HG02571 (cell line): Measurements from ENCODE around the gene GRIA3.

Source experiments
- ATAC-seq: cut with Tn5 transposase; IDR thresholded peaks from one replicate; pipeline ENCODE4 v1.9.1; 2021; ENCODE audit warnings: mild to moderate bottlenecking, moderate library complexity; ENCODE audit not compliant: unreplicated experiment

Gene GRIA3

DNA sequence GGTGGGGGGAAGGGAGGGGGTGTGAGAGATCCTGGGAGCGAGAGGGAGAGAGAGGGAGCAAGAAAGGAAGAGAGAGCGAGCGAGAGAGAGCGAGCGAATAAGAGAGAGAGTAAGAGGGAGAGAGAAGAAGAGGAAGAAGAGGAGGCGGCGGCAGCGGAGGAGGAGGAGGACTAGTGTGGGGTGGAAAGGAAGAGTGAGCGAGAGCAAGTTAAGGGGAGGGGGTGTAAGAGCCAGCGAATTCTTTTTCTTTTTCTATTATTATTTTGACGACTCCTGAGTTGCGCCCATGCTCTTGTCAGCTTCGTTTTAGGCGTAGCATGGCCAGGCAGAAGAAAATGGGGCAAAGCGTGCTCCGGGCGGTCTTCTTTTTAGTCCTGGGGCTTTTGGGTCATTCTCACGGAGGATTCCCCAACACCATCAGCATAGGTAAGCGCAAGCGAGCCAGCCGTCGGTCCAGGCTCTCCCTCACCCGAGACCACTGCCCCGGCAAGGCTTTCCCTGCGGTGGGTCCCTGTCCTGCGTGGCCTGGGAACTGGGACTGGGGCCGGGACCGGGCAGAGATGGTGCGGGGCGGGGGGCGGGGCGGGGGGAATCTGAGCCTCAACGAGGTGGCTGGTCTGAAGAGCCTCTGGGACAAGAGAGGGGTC lies at the start of gene GRIA3:
Gene GRIA3, plus strand, starts transcription at position 60 of the 647 bp plus-strand sequence. Its CDS starts 258 bp downstream, at position 318.
- ATAC-seq = no peak

DNA sequence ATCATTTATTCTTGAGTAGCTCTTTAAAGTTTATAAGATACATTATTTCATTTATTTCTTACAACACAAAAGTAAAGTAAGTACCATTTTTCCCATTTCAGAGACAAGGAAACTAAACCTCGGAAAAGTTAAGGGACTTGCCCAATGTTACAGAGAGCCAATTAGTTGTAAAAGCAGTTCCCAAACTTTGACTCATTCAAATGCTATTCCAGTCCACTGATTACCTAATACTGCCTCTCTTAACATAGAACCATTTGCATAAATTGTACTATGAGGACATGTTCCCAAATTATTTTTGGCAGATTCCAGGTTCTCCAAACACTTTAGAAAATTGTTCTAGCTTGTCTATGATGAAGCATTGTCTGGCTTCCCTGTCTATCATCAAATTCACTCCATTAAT lies 45.6 kb upstream of the GRIA3 start:
- ATAC-seq = no peak

- ATAC-seq = no peak
Observed at GRCh38 chrX:123140454-123140853, 43.6 kb upstream of the GRIA3 start.

DNA sequence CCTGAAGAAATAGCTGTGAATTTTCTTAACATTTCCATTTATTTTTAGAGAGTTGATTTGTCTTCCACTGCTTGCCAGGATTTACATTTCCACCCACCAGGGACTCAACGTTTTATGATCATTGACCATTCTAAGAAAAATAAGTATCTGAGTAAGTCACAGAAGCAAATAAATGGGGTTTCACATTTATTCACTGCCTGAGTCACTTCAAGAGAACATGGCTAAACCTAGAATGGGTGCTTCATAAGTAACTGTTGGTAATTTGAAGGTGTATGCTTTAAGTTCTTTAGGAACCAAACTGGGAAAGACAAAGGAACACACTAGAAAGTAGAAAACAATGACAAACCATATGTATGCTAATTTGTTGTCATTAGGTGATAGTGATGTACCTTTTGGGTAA lies 43.2 kb upstream of the GRIA3 start:
- no peak for ATAC-seq

- ATAC-seq = no peak
Observed at GRCh38 chrX:123153846-123154335, 30.2 kb upstream of the GRIA3 start.

DNA sequence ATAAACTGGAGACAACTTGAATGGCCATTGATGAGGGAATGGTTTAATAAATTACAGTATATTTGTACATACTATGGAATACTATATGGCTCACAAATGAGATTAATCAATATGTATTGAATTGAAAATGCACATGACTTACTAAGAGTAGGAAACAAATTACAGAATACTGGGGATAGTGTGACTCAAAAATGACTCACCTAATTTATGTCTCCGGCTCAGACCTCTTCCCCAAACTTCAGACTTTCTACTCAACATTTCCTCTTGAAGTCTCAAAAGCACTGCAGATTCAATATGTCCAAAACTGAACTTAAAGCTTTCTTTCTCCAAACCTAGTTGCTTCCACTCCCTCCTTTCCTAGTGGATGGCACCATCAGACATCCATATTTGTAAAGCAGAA lies 28.8 kb upstream of the GRIA3 start:
- no peak for ATAC-seq

- no peak for ATAC-seq
Observed at GRCh38 chrX:123157586-123157985, 26.5 kb upstream of the GRIA3 start.

GRCh38 chrX:123159403-123159802 lies 24.7 kb upstream of the GRIA3 start:
- ATAC-seq = no peak

GRCh38 chrX:123167621-123168020 lies 16.5 kb upstream of the GRIA3 start:
- ATAC-seq = no peak

GRCh38 chrX:123169247-123169901 lies 14.7 kb upstream of the GRIA3 start:
- ATAC-seq = no peak

DNA sequence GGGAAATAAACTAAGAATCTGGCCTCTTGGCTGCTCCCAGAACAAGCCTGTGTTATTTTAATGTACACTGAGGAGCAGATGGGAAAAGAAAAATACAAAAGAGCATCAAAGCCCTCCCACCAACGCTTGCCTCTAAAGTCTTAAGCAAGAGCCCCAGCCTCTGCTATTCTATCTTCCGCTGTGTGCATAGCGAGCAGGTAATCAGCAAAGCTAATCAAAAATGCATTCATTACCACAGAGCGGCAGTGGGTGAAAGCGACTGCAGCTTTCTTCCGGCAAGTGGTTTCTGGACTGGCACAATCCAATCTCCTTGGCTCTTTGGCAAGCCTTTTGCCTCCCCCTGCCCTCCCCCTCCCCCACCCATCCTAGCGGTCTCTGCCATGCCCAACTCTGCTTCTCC lies 13.5 kb upstream of the GRIA3 start:
- ATAC-seq = no peak

DNA sequence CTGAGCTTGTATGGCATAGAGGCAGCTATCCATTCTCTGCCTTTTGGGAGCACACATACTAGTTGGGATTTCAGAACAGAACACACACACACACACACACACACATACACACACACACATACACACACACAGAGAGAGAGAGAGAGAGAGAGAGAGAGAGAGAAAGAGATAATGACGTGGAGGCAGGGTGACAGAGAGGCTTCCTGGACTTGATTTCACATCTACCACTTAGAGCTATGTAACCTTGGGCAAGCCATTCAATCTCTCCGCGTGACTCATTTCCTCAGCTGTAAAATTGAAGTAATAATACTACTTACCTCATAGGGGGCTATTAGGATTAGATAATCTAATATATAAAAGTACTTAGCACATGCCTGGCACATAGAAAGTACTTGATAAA lies 12.3 kb upstream of the GRIA3 start:
- ATAC-seq = no peak

GRCh38 chrX:123172869-123173268 lies 11.2 kb upstream of the GRIA3 start:
- no peak for ATAC-seq

- ATAC-seq = no peak
Observed at GRCh38 chrX:123173833-123174232, 10.2 kb upstream of the GRIA3 start.

GRCh38 chrX:123175366-123176122 lies 8.5 kb upstream of the GRIA3 start:
- no peak for ATAC-seq

- no peak for ATAC-seq
Observed at GRCh38 chrX:123181233-123181914, 2.7 kb upstream of the GRIA3 start.

DNA sequence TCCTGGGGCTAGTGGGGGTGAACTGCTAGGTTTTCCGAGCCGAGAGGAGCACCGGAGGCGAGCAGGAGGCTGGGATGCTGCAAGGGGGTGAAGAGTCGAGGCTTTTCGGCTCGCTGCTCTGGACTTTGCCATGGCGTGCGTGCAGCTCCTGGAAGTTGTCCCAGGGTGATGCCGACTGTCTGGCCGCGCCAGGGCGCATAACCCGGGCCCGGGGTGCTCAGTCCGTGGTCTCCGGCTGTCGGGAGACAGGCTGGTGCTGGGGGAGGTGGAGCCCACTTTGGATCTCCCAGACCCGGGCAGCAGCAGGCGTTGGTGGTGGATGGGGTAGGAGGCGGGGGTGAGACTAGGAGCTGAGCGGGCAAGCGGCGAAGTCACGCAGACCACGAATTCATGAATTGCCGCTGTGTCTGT lies 793 bp downstream of the GRIA3 start:
- ATAC-seq = no peak

DNA sequence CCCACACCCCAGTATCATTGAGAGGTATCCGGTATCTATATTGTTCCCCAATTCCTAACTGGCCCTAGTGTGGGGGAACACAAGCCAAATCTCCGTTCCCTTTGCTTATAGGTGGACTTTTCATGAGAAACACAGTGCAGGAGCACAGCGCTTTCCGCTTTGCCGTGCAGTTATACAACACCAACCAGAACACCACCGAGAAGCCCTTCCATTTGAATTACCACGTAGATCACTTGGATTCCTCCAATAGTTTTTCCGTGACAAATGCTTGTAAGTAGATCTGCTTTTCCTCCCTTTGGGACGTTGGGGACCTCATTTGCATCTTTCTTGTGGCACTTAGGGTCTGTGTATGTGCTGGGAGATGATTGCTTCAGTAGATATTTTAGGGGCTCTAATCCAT lies 1.6 kb downstream of the GRIA3 start:
- no peak for ATAC-seq

- ATAC-seq = no peak
Observed at GRCh38 chrX:123186801-123187200, 2.7 kb downstream of the GRIA3 start.

GRCh38 chrX:123188081-123188480 lies 4.0 kb downstream of the GRIA3 start:
- ATAC-seq = no peak

DNA sequence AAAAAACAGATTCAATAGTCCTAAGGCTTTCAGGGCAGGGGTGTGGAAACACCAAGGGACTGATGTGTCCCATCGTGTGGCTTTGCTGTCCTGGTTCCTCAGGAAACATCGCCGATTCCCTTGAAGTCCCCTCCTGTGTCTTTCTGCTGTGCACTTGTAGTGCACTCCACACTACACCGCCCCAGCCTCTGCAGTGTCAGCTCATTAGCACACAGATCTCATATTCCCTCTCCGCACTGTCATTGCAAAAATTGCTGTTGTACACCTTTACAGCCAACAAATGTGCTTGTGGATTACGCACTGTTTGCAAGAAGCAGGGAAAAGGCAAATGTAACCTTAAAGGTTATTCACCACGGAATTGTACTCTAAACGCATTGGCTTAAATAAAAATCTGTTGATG lies 5.3 kb downstream of the GRIA3 start:
- ATAC-seq = no peak
